NCI-H2081 treated with DMSO at 0.1 percent for 48 hours (cell line): ENCODE data around the gene KPNA4.

Experiments
- DNase-seq: peaks from one replicate; lab custom pipeline; 2025; lab: John Stamatoyannopoulos, UW

The KPNA4 gene

DNA sequence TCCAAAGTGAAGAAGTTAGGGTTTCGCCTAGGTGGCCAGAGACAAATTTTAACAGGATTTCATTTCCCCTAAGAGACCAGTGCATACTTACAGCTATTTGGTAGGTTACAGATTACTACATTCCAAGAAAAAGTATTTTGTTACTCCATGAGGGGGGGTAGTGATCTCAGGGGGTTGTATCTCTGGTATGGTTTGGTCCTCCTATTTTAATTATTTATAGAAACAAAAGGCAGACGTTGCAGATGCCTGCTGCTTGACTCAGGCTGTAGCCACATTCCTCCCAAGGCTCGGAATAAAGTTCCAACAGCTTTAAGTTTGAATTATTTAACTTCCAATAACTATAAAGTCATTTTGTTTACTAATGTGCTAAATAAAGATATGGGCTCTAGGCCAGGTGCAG lies 114.5 kb downstream of the KPNA4 start:
- DNase-seq = no peak

DNA sequence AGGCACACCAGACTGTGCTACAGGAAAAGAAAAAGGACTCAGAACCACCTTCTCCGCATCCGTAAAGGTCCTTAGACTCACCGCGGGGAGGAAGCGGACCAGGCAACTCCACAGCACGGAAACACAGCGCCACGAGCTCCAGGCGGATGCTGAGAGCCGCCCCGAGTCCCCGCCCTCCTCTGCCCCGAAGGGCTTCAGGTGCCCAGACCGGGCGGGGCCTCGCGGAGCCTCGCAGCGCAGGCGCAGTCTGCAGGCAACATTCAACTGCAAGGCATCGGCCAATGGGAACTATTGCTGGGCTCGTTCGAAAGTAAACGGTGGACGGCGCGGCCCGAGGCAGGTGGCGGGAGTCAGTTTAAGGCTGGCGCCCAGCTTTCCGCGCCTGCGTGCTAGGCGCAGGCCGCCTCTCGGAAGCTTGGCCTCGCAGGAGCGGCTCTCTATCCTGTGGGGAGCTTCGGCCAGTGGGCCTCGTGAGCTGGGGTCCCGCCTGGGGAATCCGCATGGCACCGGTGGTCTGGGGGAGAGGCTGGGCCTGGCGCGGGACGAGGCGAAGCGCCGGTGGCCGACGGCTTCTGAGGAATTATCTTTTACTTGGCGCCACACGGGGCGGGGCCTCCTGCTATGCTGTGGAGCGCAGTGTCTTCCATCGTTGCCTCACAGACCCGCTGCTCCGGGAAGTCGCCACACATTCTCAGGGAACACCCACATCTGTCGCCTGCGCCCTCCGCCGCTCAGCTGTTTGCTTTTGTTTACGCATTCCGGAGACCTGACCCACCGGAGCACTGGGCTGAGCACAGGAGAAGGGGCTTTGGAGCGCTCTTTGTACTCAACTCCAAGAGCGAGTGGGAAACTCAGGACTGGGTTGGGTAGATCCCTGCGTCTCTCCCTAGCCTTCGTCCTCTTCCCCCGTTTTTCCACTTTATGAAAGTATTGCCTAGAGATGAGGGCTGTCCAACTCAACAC lies 115.5 kb downstream of the KPNA4 start, which contains the start of gene TRIM59:
TSS of gene TRIM59 (minus strand) at position 151 of the 963 bp plus-strand sequence. CDS start 10,603 bp downstream, outside the sequence.
- DNase-seq = peak; percentile 12

DNA sequence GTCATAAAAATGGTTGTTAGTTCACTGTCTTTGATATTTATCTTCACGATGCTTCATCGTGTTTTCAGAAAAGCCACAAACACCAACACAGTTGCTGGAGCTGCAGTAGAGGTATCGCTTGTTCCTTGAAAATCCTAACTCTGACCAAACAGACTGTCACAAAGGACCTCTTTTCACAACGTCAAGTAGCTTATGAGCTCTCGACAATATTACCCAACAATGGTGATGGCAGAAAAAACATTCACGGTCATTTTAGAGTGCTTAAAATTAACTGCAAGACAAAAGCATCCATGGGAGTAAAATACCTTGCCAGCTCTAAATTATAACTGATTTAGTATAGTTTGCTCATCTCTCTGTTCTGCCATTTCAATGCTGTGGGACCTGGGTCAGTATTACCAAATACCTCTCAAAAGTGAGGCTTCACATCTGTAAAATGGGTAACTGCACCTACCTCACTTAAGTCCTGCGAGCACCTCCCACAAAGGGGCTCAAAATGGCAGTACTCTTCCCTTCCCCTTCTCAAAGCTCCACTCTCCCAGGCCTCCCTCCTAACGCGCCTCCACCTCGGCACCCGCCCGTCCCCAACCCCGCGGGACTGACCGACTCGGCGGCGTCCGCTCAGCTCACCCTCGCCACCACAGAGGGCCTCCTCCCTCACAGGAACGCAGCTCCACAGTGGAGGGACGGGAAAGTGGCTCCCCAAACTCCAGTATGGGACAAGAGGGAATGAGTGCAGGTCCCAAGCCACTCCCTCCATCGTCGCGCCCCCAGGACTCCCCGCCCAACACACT lies 116.3 kb downstream of the KPNA4 start:
- DNase-seq = no peak

DNA sequence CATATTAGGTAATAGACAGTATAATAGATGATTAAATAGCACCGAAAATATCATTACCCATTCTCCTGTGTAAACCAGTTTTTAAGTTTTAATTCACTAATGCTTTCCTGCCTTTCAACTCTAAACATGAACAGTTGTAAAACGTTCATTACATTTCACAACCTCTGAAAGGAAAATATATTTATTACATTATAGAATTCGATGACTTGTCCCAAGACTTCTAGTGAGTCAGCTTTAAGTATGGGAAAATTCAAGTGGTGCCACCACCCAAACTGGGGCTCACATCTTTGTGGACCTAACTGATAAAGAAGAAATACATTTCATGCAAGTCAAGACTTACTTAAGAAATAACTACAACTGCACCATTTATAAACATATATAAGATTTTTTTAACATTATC lies 117.8 kb downstream of the KPNA4 start:
- DNase-seq = no peak

DNA sequence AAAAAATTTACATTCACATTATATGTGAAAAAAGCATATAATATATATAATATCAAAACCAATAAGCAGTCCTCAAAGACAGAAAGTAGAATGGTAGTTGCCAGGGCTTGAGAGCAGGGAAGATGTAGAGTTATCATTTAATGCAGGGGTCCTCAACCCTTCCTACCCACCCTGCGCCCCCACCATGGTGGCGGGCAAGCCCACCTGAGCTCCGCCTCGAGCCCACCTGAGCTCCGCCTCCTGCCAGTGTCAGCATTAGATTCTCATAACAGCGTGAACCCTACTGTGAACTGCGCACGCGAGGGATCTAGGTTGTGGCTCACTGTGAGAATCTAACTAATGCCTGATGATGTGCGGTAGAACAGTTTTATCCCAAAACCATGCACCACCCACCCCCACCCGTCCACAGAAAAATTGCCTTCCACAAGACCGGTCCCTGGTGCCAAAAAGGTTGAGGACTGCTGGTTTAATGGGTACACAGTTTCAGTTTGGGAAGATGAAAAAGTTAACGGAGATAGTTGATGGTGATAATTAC lies 118.8 kb downstream of the KPNA4 start:
- DNase-seq = no peak

DNA sequence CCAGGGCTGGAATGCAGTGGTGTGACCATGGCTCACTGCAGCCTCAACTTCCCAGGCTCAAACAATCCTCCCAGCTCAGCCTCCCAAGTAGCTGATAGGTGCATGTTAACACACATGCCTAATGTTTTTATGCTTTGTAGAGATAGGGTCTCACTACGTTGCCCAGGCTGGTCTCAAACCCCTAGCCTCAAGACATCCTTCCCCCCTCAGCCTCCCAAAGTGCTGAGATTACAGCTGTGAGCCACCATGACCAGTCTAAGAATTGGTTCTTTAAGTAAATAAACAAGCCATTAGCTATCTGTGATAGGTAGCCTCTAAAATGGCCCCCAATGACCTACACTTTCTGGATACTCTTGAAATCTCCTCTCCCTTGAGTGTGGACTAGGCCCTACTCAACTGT lies 119.5 kb downstream of the KPNA4 start:
- no peak for DNase-seq
